ENCODE results near the gene C2CD2.

- TF ChIP-seq CTCF (IDR thresholded peaks at IDR 0.05) (no peak), POLR2A (IDR thresholded peaks at IDR 0.05) (no peak)
Observed at GRCh38 chr21:41929248-41929647, 24.6 kb downstream of the C2CD2 start.
